ENCODE measurements around the gene ERC2.

ERC2 gene

GRCh38 chr3:55651011-55651410, 817.3 kb downstream of the ERC2 start:
- no peak for DNase-seq

GRCh38 chr3:55650011-55650410, 818.3 kb downstream of the ERC2 start:
- no peak for DNase-seq

GRCh38 chr3:55649554-55649953, 818.7 kb downstream of the ERC2 start:
- DNase-seq = no peak

- no peak for DNase-seq
Observed at GRCh38 chr3:55648591-55649318, 819.5 kb downstream of the ERC2 start.

- no peak for DNase-seq
Observed at GRCh38 chr3:55647670-55648069, 820.6 kb downstream of the ERC2 start.

GRCh38 chr3:55647063-55647462, 821.2 kb downstream of the ERC2 start:
- peak; percentile 52 for DNase-seq

- DNase-seq = no peak
Observed at GRCh38 chr3:55646121-55646520, 822.1 kb downstream of the ERC2 start.

- no peak for DNase-seq
Observed at GRCh38 chr3:55645422-55645821, 822.8 kb downstream of the ERC2 start.

GRCh38 chr3:55643283-55643682, 825.0 kb downstream of the ERC2 start:
- DNase-seq = no peak

- no peak for DNase-seq
Observed at GRCh38 chr3:55641964-55642363, 826.3 kb downstream of the ERC2 start.

GRCh38 chr3:55639896-55640765, 828.1 kb downstream of the ERC2 start:
- no peak for DNase-seq

- no peak for DNase-seq
Observed at GRCh38 chr3:55639143-55639542, 829.1 kb downstream of the ERC2 start.

GRCh38 chr3:55637906-55638638, 830.2 kb downstream of the ERC2 start:
- DNase-seq = no peak

GRCh38 chr3:55636300-55637195, 831.7 kb downstream of the ERC2 start:
- DNase-seq = no peak

GRCh38 chr3:55634345-55634744, 833.9 kb downstream of the ERC2 start:
- DNase-seq = no peak

GRCh38 chr3:55633333-55633732, 834.9 kb downstream of the ERC2 start:
- no peak for DNase-seq

- no peak for DNase-seq
Observed at GRCh38 chr3:55631766-55632331, 836.4 kb downstream of the ERC2 start.

- DNase-seq = no peak
Observed at GRCh38 chr3:55630921-55631299, 837.4 kb downstream of the ERC2 start.

GRCh38 chr3:55630280-55630920, 837.9 kb downstream of the ERC2 start:
- DNase-seq = no peak

- DNase-seq = no peak
Observed at GRCh38 chr3:55629432-55629831, 838.8 kb downstream of the ERC2 start.

GRCh38 chr3:55626279-55626665, 842.0 kb downstream of the ERC2 start:
- DNase-seq = no peak

- DNase-seq = no peak
Observed at GRCh38 chr3:55624238-55624637, 844.0 kb downstream of the ERC2 start.
